CD4-positive, alpha-beta T cell treated with Interleukin-15 for 4 hours (primary cell): ENCODE data around the gene RUNX2.

Source experiments
- DNase-seq: peaks from one replicate; pipeline ENCODE4 v3.0.0-alpha.2; 2020; ENCODE audit warnings: low spot score

RUNX2 gene

DNA sequence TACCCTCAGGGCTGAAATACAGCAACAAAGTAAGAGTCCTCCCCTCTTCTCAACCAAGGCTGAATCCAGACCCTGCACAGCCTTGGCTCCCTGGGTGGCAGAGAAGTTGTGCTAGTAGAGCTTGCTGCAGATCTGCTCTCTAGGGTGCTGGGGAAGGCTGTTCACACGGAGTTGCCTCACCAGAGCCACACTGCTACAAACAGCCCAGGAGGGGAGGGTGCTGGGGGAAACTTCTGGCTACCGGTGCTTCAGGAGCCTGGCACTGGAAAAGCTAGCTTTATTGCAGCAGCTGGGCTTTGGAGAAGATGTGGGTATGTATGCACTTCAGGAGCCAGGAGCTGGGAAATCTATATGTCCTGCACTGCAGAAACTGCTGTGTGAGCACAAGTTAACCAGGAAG is 87.2 kb downstream of the RUNX2 start:
- DNase-seq: no peak

- DNase-seq: no peak
Observed at GRCh38 chr6:45415788-45416518, 87.8 kb downstream of the RUNX2 start.

- no peak for DNase-seq
Observed at GRCh38 chr6:45416700-45417099, 88.6 kb downstream of the RUNX2 start.

DNA sequence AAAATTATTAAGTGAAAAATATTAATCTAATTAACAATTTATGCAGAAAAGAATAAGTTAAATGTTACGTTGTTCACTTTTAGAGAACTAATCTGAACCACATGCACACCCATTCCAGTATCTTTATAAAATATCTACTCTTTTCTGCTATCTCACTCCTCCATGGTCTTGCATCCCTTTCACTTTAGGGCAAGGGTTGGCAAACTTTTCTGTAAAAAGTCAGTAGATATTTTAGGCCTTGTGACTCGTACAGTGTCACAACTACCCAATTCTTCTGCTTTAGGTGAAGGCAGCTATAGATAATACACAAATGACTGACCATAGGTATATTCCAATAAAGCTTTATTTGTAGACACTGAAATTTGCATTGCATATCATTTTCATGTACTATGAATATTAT is 89.3 kb downstream of the RUNX2 start:
- no peak for DNase-seq

- DNase-seq: peak; percentile 59
Observed at GRCh38 chr6:45419571-45420082, 91.5 kb downstream of the RUNX2 start.

- DNase-seq: peak; percentile 54
Observed at GRCh38 chr6:45420083-45420908, 92.2 kb downstream of the RUNX2 start.

- no peak for DNase-seq
Observed at GRCh38 chr6:45420909-45421708, 93.0 kb downstream of the RUNX2 start.

DNA sequence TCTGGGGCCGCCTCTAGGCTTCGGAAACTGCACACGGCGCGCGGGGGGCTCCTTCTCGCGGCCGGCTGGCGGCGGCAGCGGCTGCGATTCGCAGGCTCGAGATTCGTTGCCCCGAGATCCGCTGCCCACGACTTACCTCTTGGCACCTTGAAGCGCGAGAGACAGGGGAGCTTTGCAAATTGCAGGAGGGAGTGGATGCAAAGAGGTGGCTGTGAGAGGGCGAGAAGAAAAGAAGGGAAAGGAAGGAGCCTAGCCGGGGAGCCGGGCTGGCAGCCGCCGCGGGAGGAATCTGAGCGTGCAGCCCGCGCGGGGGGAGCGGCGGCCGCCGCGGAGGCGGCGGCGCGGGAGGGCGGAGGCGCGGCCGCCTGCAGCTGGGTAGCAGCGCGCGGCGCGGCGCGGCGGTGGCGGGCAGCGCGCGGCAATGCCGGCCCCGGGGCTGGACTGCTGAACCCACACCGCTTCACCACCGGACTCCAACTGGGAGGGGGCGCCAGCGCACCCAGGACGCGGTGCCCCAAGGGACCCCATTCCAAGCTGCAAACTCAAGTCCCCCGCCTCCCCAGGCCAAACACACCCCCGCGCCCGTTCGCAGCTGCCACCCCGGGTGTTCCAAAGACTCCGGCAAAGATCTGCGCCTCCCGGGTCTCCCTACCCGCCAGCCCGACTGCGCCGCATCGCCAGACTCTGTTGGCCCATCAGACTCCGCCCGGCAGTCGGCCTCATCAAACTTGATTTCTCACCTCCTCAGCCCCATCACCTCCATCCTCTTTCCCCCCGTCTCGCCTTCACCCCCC is 93.8 kb downstream of the RUNX2 start:
- DNase-seq: peak; percentile 44

- peak; percentile 63 for DNase-seq
Observed at GRCh38 chr6:45422503-45423110, 94.5 kb downstream of the RUNX2 start.

DNA sequence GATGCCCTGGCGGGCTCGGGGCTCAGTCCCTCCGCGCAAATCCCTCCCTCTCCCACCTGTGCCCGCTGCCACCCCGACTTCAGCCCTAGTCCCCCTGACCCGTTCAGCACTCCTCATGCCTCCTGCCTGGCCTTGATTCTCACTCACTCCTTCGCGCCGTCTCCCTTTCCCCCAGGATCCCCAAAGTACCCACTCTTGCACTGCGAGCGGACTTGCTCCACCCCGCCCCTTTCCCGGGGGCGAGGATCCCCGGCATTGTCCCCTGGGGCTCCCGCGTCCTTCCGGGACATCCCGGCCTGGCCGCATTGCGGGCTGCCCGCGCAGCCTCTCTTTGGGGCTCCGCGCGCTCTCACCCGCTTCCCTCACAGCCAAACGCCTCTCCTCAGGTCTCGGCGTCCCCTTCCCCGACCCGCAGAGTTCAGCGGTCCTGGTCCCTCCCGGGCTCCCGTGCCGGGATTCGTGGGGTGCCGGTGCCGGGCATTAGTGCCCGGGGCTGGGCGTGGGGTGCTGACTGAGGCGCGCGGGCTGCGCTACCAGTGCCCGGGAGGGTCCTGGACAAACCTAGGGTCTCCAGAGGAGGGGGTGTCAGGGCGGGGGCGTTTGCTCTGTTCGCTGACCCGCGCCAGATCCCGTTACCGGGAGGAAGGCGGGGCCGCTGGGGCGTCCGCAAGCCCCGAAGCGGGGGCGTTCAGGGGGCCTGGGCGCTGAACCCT is 95.1 kb downstream of the RUNX2 start:
- DNase-seq: no peak

DNA sequence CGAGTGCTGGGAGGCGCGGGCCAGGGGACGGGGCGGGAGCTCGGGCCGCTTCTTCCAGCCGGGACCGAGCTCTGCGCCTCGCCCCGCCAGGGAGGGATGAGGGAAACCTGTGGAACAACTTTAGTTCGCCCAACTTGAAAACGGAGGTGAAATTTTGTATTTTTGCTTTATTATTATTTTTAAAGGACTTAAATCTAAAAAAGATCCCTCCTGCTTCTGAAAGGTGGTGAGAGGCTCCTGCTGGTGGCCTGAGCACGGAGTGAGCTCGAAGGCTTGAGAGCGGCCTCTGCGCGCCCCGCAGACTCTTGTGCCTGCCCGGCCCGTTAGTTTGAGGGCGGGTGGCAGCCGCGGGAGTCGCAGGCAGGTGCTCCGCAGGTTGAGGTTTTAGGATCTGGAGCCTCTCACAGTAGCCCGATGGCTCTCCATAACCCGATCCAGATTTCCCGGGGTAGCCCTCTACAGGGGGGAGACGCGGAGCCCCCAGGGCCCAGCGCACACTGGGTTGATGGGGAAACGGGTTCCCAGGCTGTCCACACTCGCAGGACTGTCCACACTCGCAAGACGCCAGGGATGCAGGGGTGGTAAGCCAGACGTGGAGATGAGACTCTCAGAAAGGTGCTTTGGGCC is 95.8 kb downstream of the RUNX2 start:
- no peak for DNase-seq

DNA sequence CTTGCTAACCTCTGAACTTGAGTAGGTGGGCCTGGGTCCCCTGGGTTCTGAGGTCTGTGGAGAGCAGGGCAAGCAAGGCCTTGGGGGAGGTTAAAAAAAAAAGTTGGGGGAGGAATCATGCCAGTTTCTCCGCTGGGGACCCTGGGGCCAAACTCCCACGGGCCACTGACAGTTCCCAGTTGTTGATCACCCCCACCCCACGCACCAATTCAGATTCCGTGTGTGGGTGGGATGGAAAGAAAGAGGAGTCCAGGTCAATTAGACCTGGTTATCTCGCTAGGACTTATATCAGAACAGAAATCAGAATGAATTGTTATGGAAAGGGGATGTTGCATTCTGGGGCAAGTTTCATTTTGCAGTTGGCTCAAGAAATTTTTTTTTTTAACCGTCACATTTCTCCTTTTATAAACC is 96.3 kb downstream of the RUNX2 start:
- no peak for DNase-seq

GRCh38 chr6:45426251-45426650 is 98.1 kb downstream of the RUNX2 start:
- DNase-seq: no peak

DNA sequence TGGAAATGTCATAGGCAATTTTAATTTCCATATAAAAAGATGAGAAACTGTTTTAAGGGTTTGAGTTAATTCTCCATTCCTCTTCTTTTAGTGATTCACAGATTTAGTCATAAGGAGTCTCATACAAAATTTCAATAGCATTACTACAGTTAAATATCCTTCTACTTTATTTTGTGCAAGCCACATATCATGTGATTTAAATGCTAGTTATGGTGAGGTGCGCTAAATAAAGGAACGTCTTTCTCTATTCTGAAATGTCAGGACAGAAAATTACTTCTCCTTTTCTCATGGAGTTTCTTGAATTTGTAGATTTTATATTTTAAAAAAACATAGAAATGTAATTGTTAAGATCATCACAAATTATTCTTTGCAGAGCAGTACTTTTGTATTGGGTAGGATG is 99.6 kb downstream of the RUNX2 start:
- DNase-seq: no peak

DNA sequence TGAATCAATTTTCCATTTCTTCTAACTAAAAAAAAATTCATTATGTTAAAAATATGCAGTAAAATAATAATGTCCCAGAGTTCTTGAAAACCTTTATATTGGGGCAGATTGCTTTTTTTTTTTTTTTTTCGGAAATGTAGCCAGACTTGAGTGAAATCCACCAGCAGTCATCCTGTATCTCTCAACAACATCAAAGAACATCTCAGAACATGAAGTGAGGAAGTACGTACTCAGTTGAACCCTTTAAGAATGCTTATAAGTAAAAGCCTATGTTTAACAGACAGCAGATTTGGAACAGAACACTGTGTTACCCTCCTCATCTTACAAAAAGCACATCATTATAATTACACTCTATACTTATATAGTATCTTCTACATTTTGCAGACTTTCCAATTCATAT is 100.6 kb downstream of the RUNX2 start:
- no peak for DNase-seq

GRCh38 chr6:45430590-45431202 is 102.6 kb downstream of the RUNX2 start:
- no peak for DNase-seq

GRCh38 chr6:45431317-45432065 is 103.4 kb downstream of the RUNX2 start:
- no peak for DNase-seq

DNA sequence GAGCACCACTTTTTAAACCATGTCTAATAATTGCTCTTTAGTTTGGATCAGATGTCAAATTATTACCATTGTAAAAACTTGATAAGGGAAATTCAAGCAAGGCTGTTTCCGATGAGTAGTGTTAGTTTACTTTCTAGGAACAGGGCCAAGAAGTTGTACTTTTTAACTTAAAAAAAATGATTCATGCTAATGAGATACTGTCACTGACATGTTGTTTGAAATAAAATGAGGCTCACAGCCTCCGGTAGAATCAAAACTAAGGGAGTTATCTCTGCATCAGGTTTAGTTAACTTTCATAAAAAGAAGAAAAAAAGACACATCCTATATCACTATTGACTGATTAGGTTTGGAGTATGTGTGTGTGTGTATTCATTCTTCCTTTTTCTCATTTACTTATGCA is 104.8 kb downstream of the RUNX2 start:
- peak; percentile 57 for DNase-seq
